IMR-90 (cell line): ENCODE data around the gene SYCE3. TPM values are rescaled to one million over a fixed set of nuclear protein-coding genes. Genes with fewer than 3 reads are reported as not detected.

ENCODE experiments used
- ATAC-seq: fragments of 200-7000 bp; cut with Tn5 transposase; 2 replicates; pipeline ENCODE4 v1.9.1; 2020; ENCODE audit warnings: low read depth, mild to moderate bottlenecking, moderate library complexity
- BruUV-seq: library from RNA; stranded (reverse); fragments of 400-500 nt; replicated peaks from 2 replicates; lab custom pipeline; 2021; lab: Mats Ljungman, UMichigan
- CTCF ChIA-PET: fragments of 300-600 bp; formaldehyde crosslinking; extraction: SDS; loops from one replicate; lab custom pipeline; 2021; ENCODE audit warnings: antibody characterized with exemption; lab: Yijun Ruan, JAX
- POLR2A ChIA-PET: fragments of 300-600 bp; sonication (Branson Sonifier 250); formaldehyde crosslinking; loops from one replicate; lab custom pipeline; 2022; ENCODE audit warnings: antibody characterized with exemption; ENCODE audit not compliant: unreplicated experiment; lab: Charles Lee
- DNase-seq: peaks from one replicate; pipeline ENCODE4 v3.0.0; 2013
- H2AFZ ChIP-seq: replicated peaks from 2 replicates; pipeline ENCODE3; 2013; ENCODE audit warnings: low read length, mild to moderate bottlenecking; ENCODE audit not compliant: poor library complexity
- H2AK5ac ChIP-seq: 2 replicates; pipeline ENCODE4 v1.6.1; 2013; ENCODE audit warnings: low read depth, low read length, inconsistent platforms
- H2AK9ac ChIP-seq: replicated peaks from 2 replicates; pipeline ENCODE3; 2013; ENCODE audit warnings: mild to moderate bottlenecking, low read depth, low read length, moderate library complexity; ENCODE audit not compliant: poor library complexity
- H2BK120ac ChIP-seq: 2 replicates; pipeline ENCODE4 v1.6.1; 2013; ENCODE audit warnings: low read depth, low read length, inconsistent platforms
- H2BK15ac ChIP-seq: 3 replicates; pipeline ENCODE4 v1.6.1; 2013; ENCODE audit warnings: low read depth, low read length, inconsistent platforms
- H2BK20ac ChIP-seq: 2 replicates; pipeline ENCODE4 v1.6.1; 2013; ENCODE audit warnings: low read depth, mild to moderate bottlenecking, inconsistent platforms, low read length, moderate library complexity
- H2BK5ac ChIP-seq: 2 replicates; pipeline ENCODE4 v1.6.1; 2013; ENCODE audit warnings: mild to moderate bottlenecking, low read depth, low read length, inconsistent platforms; ENCODE audit not compliant: poor library complexity, severe bottlenecking
- H3K14ac ChIP-seq: replicated peaks from 2 replicates; pipeline ENCODE4 v1.6.1; 2013; ENCODE audit warnings: low read depth, low read length, inconsistent platforms
- H3K18ac ChIP-seq: 2 replicates; pipeline ENCODE4 v1.6.1; 2013; ENCODE audit warnings: low read depth, low read length, control low read depth
- H3K23ac ChIP-seq: 2 replicates; pipeline ENCODE4 v1.6.1; 2013; ENCODE audit warnings: low read depth, low read length, inconsistent platforms
- H3K27ac ChIP-seq: 2 replicates; pipeline ENCODE4 v1.5.1; 2013; ENCODE audit warnings: mild to moderate bottlenecking, control low read depth, low read length; ENCODE audit not compliant: insufficient read depth
- H3K27me3 ChIP-seq: 2 replicates; pipeline ENCODE4 v1.6.1; 2013; ENCODE audit warnings: low read length; ENCODE audit not compliant: control insufficient read depth, insufficient read depth
- H3K36me3 ChIP-seq: 2 replicates; pipeline ENCODE4 v1.6.1; 2013; ENCODE audit warnings: low read length, mixed read lengths; ENCODE audit not compliant: control insufficient read depth, insufficient read depth
- H3K4ac ChIP-seq: 2 replicates; pipeline ENCODE4 v1.6.1; 2013; ENCODE audit warnings: low read depth, low read length, inconsistent platforms
- H3K4me1 ChIP-seq: 2 replicates; pipeline ENCODE4 v1.6.1; 2013; ENCODE audit warnings: low read length, mixed read lengths; ENCODE audit not compliant: control insufficient read depth, insufficient read depth
- H3K4me2 ChIP-seq: 2 replicates; pipeline ENCODE4 v1.6.1; 2013; ENCODE audit warnings: low read depth, mild to moderate bottlenecking, control low read depth, low read length, moderate library complexity
- H3K4me3 ChIP-seq: 2 replicates; pipeline ENCODE4 v1.5.1; 2013; ENCODE audit warnings: low read depth, mild to moderate bottlenecking, control low read depth, low read length, moderate library complexity; ENCODE audit not compliant: insufficient read depth
- H3K56ac ChIP-seq: 2 replicates; pipeline ENCODE4 v1.6.1; 2013; ENCODE audit warnings: low read length, inconsistent platforms; ENCODE audit not compliant: insufficient read depth; ENCODE audit errors: extremely low read depth
- H3K79me1 ChIP-seq, 2 experiments: 2 replicates each; pipeline ENCODE4 v1.6.1; 2013; ENCODE audit warnings: low read length in 2 of 2, inconsistent platforms in 1 of 2, low read depth in 1 of 2
- H3K9ac ChIP-seq: 2 replicates; pipeline ENCODE4 v1.6.1; 2013; ENCODE audit warnings: low read depth, low read length, control low read depth
- H3K9me1 ChIP-seq: 2 replicates; pipeline ENCODE4 v1.6.1; 2013; ENCODE audit warnings: low read length, inconsistent platforms; ENCODE audit not compliant: insufficient read depth
- H3K9me3 ChIP-seq: 2 replicates; pipeline ENCODE4 v1.6.1; 2013; ENCODE audit warnings: low read length; ENCODE audit not compliant: control insufficient read depth, insufficient read depth
- H4K20me1 ChIP-seq: 2 replicates; pipeline ENCODE4 v1.6.1; 2013; ENCODE audit warnings: low read length, inconsistent platforms; ENCODE audit not compliant: insufficient read depth
- H4K5ac ChIP-seq: 2 replicates; pipeline ENCODE4 v1.6.1; 2013; ENCODE audit warnings: mild to moderate bottlenecking, low read depth, low read length, control low read depth
- H4K8ac ChIP-seq, 2 experiments: 2 replicates each; pipeline ENCODE4 v1.6.1; 2013; ENCODE audit warnings: low read depth in 2 of 2, low read length in 2 of 2, control low read depth in 1 of 2, inconsistent platforms in 1 of 2
- H4K91ac ChIP-seq: 2 replicates; pipeline ENCODE4 v1.6.1; 2013; ENCODE audit warnings: low read depth, low read length, inconsistent platforms; ENCODE audit not compliant: insufficient read depth
- BHLHE40 ChIP-seq: fragments of 150-350 bp; IDR thresholded peaks from 2 replicates; pipeline ENCODE4 v1.6.1; 2016; ENCODE audit warnings: mild to moderate bottlenecking, low read depth, low read length
- CEBPB ChIP-seq: IDR thresholded peaks from 2 replicates; pipeline ENCODE4 v1.6.1; 2012; ENCODE audit warnings: low read depth, low read length, improper control_type of control experiment
- CHD1 ChIP-seq: IDR thresholded peaks from 2 replicates; pipeline ENCODE4 v1.6.1; 2012; ENCODE audit warnings: low read depth, low read length, improper control_type of control experiment
- CTCF ChIP-seq: conservative IDR thresholded peaks from 2 replicates; pipeline ENCODE4 v1.5.1; 2012; ENCODE audit warnings: mild to moderate bottlenecking, low read depth, low read length, improper control_type of control experiment
- ELK1 ChIP-seq: fragments of 150-350 bp; IDR thresholded peaks from 2 replicates; pipeline ENCODE4 v1.6.1; 2016; ENCODE audit warnings: low read depth, mild to moderate bottlenecking, low read length, moderate library complexity, borderline replicate concordance
- MAFK ChIP-seq: IDR thresholded peaks from 2 replicates; pipeline ENCODE4 v1.6.1; 2012; ENCODE audit warnings: low read depth, low read length, improper control_type of control experiment
- MAZ ChIP-seq: IDR thresholded peaks from 2 replicates; pipeline ENCODE4 v1.6.1; 2012; ENCODE audit warnings: low read depth, mild to moderate bottlenecking, low read length, improper control_type of control experiment, moderate library complexity, borderline replicate concordance
- MXI1 ChIP-seq: IDR thresholded peaks from 2 replicates; pipeline ENCODE4 v1.6.1; 2012; ENCODE audit warnings: low read depth, mild to moderate bottlenecking, low read length, moderate library complexity, borderline replicate concordance
- NFE2L2 ChIP-seq: fragments of 150-350 bp; IDR thresholded peaks from 2 replicates; pipeline ENCODE4 v1.6.1; 2016; ENCODE audit warnings: low read depth, mild to moderate bottlenecking, low read length
- POLR2A ChIP-seq: IDR thresholded peaks from 2 replicates; pipeline ENCODE4 v1.6.1; 2012; ENCODE audit warnings: mild to moderate bottlenecking, low read depth, low read length
- RAD21 ChIP-seq: IDR thresholded peaks from 2 replicates; pipeline ENCODE4 v1.6.1; 2012; ENCODE audit warnings: low read length, improper control_type of control experiment
- RFX5 ChIP-seq: IDR thresholded peaks from 2 replicates; pipeline ENCODE4 v1.8.0; 2012; ENCODE audit warnings: low read depth, mild to moderate bottlenecking, low read length, moderate library complexity
- USF2 ChIP-seq: fragments of 150-350 bp; IDR thresholded peaks from 2 replicates; pipeline ENCODE4 v1.6.1; 2017; ENCODE audit warnings: mild to moderate bottlenecking, antibody characterized with exemption, low read length, low read depth
- WGBS, 2 experiments: methylation state at CpG; one replicate each; pipeline versions ENCODE4 v1.1.5 to v1.1.7; 2013; ENCODE audit warnings: missing lambda C conversion rate in 2 of 2; ENCODE audit not compliant: insufficient read length in 1 of 2; ENCODE audit errors: extremely low coverage in 2 of 2; 5-methylcytosine and 5-hydroxymethylcytosine counted together
- dilution Hi-C: fragments of 300-500 bp; cut with HindIII; formaldehyde crosslinking; loops from one replicate; pipeline ENCODE4 v1.14.3; 2018; ENCODE audit warnings: low sequenced_read_pairs; ENCODE audit not compliant: unreplicated experiment
- in situ Hi-C: fragments of 300-500 bp; cut with MboI; formaldehyde crosslinking; loops from 3 replicates; pipeline ENCODE4 v1.14.3; 2019; ENCODE audit warnings: low sequenced_read_pairs, inconsistent platforms, mixed read lengths
- intact Hi-C: fragments of 100-400 bp; cut with micrococcal nuclease; formaldehyde crosslinking; loops from 2 replicates; pipeline ENCODE4 v1.10.0; 2022
- polyA plus RNA-seq, 3 experiments: library from polyadenylated mRNA; depleted of rRNA; stranded (reverse); fragments of >200 nt; gene quantifications; 2 replicates each; pipeline ENCODE4 v1.2.3, GENCODE V29; 2012; ENCODE audit warnings: low replicate concordance in 1 of 3
- total RNA-seq: library from RNA; depleted of rRNA; stranded (reverse); fragments of >200 nt; gene quantifications from 2 replicates; pipeline ENCODE4 v1.2.3, GENCODE V29; 2012

SYCE3 gene
- total and polyA plus RNA-seq, 2 of the 4 experiments (the other 2 are of a cell fraction), result not detected

- Histone ChIP-seq H2BK5ac (no peak within 1 kb of the TSS), H3K4me1 (no peaks in the 10 kb centered on the region), H2BK20ac (no peak within 1 kb of the TSS), H3K79me1 (no peaks in the 10 kb centered on the region), H3K9me1 (0 out of 2 replicates have a peak, but pooled peaks cover 6% of the 10 kb centered on the region), H2AK5ac (no peak within 1 kb of the TSS), H4K91ac (no peak within 1 kb of the TSS), H3K4me3 (peak within 1 kb of the TSS; percentile 14; the same call in 1 of the 2 replicates), H3K36me3 (no peaks in the 10 kb centered on the region), H4K5ac (no peak within 1 kb of the TSS), H2AFZ (peak within 1 kb of the TSS; percentile 26), H3K56ac (no peak within 1 kb of the TSS), H2AK9ac (no peak within 1 kb of the TSS), H3K18ac (no peak within 1 kb of the TSS), H3K9me3 (0 out of 2 replicates have a peak, but pooled peaks cover 2% of the 10 kb centered on the region), H3K4ac (no peak within 1 kb of the TSS), H3K27me3 (peaks cover 49% of the 10 kb centered on the region), H3K27ac (no peak within 1 kb of the TSS), H3K23ac (no peak within 1 kb of the TSS), H3K14ac (no peak within 1 kb of the TSS), H3K9ac (no peak within 1 kb of the TSS), H4K8ac (no peak within 1 kb of the TSS), H4K20me1 (peaks cover 10% of the 10 kb centered on the region), H2BK15ac (no peak within 1 kb of the TSS), H2BK120ac (no peak within 1 kb of the TSS), H3K4me2 (no peak within 1 kb of the TSS)
- BruUV-seq, result no TSS peak
- in situ Hi-C loops (no loop called here), dilution Hi-C loops (no loop called here), intact Hi-C loops (no loop called here)
- ATAC-seq (peak; percentile 62), DNase-seq (no peak)
- TF ChIP-seq USF2 (no peak), MXI1 (no peak), ELK1 (no peak), RFX5 (no peak), NFE2L2 (no peak), MAFK (no peak), POLR2A (no peak), MAZ (no peak), CTCF (no peak), RAD21 (no peak), CEBPB (no peak), BHLHE40 (no peak), CHD1 (no peak)
- 0% methylated on average over 2 of the region's 61 CpGs; no CpG with 5 or more reads in 1 of the 2 experiments for WGBS, 2 experiments
- ChIA-PET POLR2A (no interaction called here), CTCF (no interaction called here)
These were observed 37.8 kb upstream of the SYCE3 start, which contains the start of gene MAPK8IP2 for GRCh38 chr22:50600538-50600937. Gene MAPK8IP2 (plus strand): TSS chr22:50600793. CDS start chr22:50600819, 26 bp downstream.
